Stomach smooth muscle (tissue), 2 donors: ENCODE results near the gene SEC23IP.
"Not testable (repeated sequence)": the region's sequence is repeated elsewhere in the genome, so short reads cannot be mapped to it uniquely, and the experiment has no call there.

Experiments
- H3K27ac ChIP-seq: one replicate; pipeline ENCODE4 v1.7.0; 2013; ENCODE audit warnings: mild to moderate bottlenecking, low read length, inconsistent platforms
- H3K27me3 ChIP-seq, 2 donors: one replicate each; pipeline ENCODE4 v1.7.0; 2013; ENCODE audit warnings: low read length in 2 of 2; ENCODE audit not compliant: insufficient read depth in 2 of 2, control insufficient read depth in 1 of 2
- H3K36me3 ChIP-seq, 2 donors: one replicate each; pipeline ENCODE4 v1.7.0; 2013; ENCODE audit warnings: low read length in 2 of 2; ENCODE audit not compliant: control insufficient read depth in 2 of 2, insufficient read depth in 2 of 2
- H3K4me1 ChIP-seq: one replicate; pipeline ENCODE4 v1.7.0; 2013; ENCODE audit warnings: low read length; ENCODE audit not compliant: control insufficient read depth, insufficient read depth
- H3K4me3 ChIP-seq, 2 donors: one replicate each; pipeline ENCODE4 v1.7.0; 2013; ENCODE audit warnings: low read length in 2 of 2
- H3K9ac ChIP-seq, 2 donors: one replicate each; pipeline ENCODE4 v1.7.0; 2013; ENCODE audit warnings: low read length in 2 of 2, mild to moderate bottlenecking in 1 of 2
- H3K9me3 ChIP-seq, 2 donors: one replicate each; pipeline ENCODE4 v1.7.0; 2013; ENCODE audit warnings: low read length in 2 of 2; ENCODE audit not compliant: control insufficient read depth in 2 of 2
- donor health status: healthy.
- donor health status: Pancreatic carcinoma.

The SEC23IP gene

DNA sequence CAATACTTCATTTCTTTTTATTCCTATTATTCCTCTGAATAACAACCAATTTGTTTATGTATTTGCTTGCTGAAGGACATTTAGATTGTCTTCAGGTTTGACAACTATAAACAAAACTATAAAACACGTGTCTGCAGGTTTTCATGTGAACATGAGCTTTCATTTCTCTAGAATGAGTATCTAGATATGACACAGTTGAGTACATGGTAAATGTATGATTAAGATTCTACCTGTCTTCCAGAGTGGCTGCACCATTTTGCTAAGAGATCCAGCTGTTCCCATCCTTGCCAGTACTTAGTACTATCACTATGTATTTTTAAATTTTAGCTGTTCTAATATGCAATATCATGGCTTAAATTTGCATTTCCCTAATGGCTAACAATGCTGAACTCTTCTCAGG, 30.0 kb upstream of the SEC23IP start:
- Histone ChIP-seq H3K36me3 (no peaks in the 10 kb centered on the region), H3K27ac (no peak overlapping the region)

DNA sequence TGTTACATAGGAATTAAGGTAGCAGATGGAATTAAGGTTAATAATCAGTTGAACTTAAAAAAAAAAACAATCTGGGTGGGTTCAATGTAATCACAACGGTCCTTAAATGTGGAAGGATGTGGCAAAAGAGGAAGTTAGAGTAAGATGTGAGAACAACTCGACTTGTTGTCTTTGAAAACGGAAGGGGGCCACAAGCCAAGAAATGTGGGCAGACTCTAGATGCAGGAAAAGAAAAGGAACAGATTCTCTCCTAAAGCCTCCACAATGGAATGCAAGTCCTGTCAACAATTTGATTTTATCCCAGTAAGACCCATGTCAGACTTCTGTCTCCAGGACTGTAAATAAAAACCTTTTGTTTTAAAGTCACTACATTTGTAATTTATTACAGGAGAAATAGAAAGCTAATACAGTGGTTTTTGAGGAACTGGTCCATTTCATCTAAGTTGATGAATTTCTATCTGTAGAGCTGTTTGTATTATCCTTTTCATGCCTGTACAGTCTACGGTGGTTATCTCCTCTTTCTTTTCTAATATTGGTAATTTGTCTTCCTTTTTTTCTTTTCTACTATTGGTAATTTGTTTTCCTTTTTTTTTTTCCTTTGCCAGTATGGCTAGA, 28.5 kb upstream of the SEC23IP start:
- Histone ChIP-seq H3K4me3 (no peak overlapping the region), H3K27ac (no peak overlapping the region), H3K36me3 (no peaks in the 10 kb centered on the region), H3K9ac (no peak overlapping the region), H3K27me3 (no peaks in the 10 kb centered on the region), H3K4me1 (no peaks in the 10 kb centered on the region), H3K9me3 (no peaks in the 10 kb centered on the region)

More for the DNA sequence above, 30.0 kb upstream of the SEC23IP start:
- Histone ChIP-seq H3K4me3 (no peak overlapping the region), H3K27me3 (no peaks in the 10 kb centered on the region), H3K9me3 (no peaks in the 10 kb centered on the region), H3K9ac (no peak overlapping the region), H3K4me1 (no peaks in the 10 kb centered on the region)

DNA sequence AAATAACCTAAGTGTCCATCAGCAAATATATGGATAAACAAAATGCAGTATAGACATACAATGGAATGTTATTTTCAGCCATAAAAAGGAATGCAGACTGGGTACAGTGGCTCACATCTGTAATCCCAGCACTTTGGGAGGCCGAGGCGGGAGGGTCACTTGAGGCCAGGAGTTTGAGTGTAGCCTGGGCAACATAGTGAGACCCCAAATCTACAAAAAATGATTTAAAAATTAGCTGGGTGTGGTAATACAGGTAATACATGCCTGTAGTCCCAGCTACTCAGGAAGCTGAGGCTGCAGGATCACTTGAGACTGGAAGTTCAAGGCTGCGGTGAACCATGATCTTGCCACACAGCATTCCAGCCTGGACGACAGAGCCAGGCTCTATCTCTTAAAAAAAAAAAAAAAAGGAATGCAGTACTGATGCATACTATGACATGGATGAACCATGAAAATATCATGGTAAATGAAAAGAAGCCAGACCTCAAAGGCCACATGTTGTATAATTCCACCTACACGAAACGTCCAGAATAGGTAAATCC, 26.8 kb upstream of the SEC23IP start:
- no peak overlapping the region for H3K9ac ChIP-seq
- no peak overlapping the region for H3K4me3 ChIP-seq
- no peaks in the 10 kb centered on the region for H3K4me1 ChIP-seq
- no peaks in the 10 kb centered on the region for H3K9me3 ChIP-seq
- no peaks in the 10 kb centered on the region for H3K27me3 ChIP-seq
- no peaks in the 10 kb centered on the region for H3K36me3 ChIP-seq
- H3K27ac ChIP-seq: no peak overlapping the region

DNA sequence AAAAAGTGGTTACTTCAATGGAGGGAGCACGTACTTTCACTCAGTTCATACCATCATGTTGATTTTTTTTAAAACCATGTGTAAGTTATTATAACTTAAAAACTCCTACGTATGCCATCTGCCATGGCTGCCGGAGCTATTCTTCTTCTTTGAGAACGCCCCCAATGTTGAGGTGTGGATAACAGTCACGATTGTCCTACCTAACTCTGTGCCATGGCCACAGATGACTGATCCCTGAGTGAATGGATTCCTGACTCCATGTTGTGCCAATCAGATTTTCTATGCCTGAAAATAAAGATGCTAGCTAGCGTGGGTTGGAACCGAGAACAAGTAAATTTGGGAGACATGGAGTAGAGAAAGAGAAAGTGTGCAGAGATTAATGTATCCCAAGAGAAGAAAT, 25.2 kb upstream of the SEC23IP start:
- Histone ChIP-seq H3K9ac (no peak overlapping the region), H3K9me3 (no peaks in the 10 kb centered on the region), H3K4me1 (peaks cover 8% of the 10 kb centered on the region), H3K36me3 (no peaks in the 10 kb centered on the region), H3K27me3 (no peaks in the 10 kb centered on the region), H3K4me3 (no peak overlapping the region), H3K27ac (no peak overlapping the region)

DNA sequence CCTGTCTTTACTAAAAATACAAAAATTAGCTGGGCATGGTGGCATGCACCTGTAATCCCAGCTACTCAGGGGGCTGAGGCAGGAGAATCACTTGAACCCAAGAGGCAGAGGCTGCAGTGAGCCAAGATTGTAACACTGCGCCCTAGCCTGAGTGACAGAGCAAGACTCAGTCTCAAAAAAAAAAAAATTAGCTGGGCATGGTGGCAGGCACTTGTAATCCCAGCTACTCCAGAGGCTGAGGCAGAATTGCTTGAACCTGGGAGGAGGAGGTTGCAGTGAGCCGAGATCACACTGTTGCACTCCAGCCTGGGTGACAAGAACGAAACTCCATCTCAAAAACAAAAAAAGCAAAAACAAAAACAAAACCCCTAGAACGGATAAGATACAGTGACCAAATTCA, 23.1 kb upstream of the SEC23IP start:
- H3K27ac ChIP-seq, H3K9me3 ChIP-seq, H3K27me3 ChIP-seq, H3K4me1 ChIP-seq, H3K36me3 ChIP-seq, H3K4me3 ChIP-seq, H3K9ac ChIP-seq: not testable (repeated sequence)

DNA sequence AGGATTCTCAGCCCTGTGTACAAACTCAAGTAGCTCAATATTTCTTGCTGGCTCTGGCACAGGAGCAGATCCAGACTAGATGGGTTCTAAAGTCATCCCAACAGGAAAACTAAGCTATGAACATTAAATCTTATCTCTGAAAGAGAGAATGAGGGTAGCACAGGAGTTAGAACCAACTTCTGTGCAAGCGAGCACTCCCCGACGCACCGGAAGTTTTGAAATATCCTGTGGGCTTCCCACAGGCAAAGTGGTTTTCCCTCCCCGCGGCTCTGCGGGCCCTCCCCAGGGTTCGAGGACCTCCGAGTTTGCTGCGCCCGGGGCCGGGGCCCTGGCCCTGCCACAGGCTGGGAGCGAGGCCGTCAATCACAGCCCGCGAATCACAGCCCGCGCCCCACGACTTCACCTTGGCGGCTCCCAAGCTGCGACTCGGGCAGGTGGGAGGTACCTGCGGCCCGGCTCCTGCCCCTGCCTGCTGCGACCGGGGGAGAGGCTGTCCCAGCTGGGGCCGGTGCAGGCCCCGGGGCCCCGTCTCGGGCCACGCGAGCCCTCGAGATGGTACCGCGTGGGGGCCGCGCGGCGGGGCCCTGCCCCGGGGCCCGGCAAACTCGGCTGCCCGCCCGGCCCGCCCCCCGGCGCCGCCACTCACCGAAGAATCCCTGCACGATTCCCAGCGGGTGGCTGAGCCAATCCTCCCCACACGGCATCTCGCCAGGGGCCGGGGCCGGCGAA, 20.5 kb upstream of the SEC23IP start:
- Histone ChIP-seq H3K4me1 (peaks cover 8% of the 10 kb centered on the region), H3K9me3 (no peaks in the 10 kb centered on the region), H3K9ac (peak overlapping the region; percentile 72 to 84), H3K27ac (no peak overlapping the region), H3K4me3 (peak overlapping the region; percentile 45 to 88), H3K36me3 (no peaks in the 10 kb centered on the region), H3K27me3 (no peaks in the 10 kb centered on the region)

DNA sequence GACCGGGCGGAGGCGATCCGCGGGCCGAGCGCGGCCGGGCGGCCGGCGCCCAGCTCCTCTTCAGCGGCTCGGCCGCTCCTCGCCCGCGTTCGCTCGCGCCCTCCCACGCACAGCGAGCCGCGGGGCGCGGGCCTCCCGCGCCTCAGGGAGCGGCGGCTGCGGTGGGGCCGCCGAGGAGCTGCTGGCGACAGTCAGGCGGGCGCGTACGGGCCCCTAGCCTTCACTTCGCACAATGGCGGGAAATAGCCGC, 20.0 kb upstream of the SEC23IP start, which contains the start of gene MCMBP:
MCMBP (minus strand) TSS at position 234 of the 250 bp plus-strand sequence. CDS start 259 bp downstream, outside the sequence.
- Histone ChIP-seq H3K27ac (peak within 1 kb of the TSS; percentile 88), H3K9me3 (no peaks in the 10 kb centered on the region), H3K27me3 (no peaks in the 10 kb centered on the region), H3K4me1 (peaks cover 8% of the 10 kb centered on the region), H3K4me3 (peak within 1 kb of the TSS; percentile 45 to 88), H3K36me3 (no peaks in the 10 kb centered on the region), H3K9ac (peak within 1 kb of the TSS; percentile 82 to 84)

DNA sequence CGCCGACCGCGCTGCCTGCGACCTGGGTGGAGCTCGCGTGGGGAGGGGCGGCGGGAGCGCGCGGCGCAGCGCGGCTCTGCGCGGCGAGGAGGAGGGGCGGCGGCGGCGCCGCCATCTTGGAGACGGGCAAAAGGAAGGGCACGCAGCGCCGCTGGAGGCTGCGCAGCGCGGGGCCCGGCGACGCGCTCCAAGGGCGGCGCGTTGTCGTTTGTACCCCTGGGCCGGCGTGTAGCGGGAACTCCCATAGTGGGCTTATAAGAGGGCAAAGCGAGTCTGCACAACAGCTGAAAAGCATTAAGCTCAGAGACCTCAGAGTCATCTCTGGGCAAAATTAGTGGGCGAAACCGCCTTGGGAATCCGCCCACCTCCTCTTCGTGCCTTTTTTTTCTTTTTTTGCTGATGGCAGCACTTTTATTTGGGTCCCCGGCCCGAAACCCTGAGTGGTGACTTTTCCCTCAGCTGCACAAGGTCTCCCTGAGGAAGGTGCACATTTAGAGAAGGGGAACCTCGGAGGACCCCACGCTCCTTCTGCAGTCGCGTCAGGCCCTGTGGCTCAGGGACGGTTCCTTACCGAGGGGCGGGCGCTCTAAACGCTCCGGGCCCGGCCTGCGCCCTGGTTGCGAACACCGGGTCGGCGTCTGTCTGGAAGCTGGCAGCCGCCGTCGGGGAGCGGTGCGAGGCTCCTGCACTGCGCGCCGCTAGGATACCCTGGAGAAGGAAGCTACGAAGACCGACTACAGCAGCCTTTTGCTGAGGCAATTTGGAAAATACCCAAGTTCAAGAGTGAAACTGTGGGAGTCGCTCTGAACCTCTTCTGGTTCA, 19.5 kb upstream of the SEC23IP start:
- peak overlapping the region; percentile 82 to 84 for H3K9ac ChIP-seq
- H3K27me3 ChIP-seq: no peaks in the 10 kb centered on the region
- peak overlapping the region; percentile 88 for H3K27ac ChIP-seq
- no peaks in the 10 kb centered on the region for H3K9me3 ChIP-seq
- H3K4me1 ChIP-seq: peaks cover 8% of the 10 kb centered on the region
- peak overlapping the region; percentile 45 to 88 for H3K4me3 ChIP-seq
- H3K36me3 ChIP-seq: no peaks in the 10 kb centered on the region

DNA sequence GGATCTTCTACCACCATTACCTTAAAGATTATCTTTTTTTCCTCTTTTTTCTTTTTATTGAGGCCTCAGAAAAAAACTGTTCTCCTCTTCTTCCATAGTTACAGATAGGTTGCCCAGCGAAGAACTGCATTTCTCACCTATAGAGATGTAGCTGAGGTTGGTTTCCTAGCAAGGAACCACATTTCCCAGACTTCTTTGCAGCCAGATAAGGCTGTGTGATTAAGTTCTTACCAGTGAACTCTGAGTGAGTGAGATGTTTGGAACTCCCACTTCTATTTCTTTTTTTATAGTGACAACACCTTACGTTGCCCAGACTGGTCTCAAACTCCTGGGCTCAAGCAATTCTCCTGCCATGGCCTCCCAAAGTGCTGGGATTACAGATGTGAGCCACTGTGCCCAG, 14.0 kb upstream of the SEC23IP start:
- Histone ChIP-seq H3K4me3 (no peak overlapping the region), H3K9me3 (no peaks in the 10 kb centered on the region), H3K4me1 (no peaks in the 10 kb centered on the region), H3K9ac (no peak overlapping the region), H3K27ac (no peak overlapping the region), H3K27me3 (no peaks in the 10 kb centered on the region), H3K36me3 (no peaks in the 10 kb centered on the region)

DNA sequence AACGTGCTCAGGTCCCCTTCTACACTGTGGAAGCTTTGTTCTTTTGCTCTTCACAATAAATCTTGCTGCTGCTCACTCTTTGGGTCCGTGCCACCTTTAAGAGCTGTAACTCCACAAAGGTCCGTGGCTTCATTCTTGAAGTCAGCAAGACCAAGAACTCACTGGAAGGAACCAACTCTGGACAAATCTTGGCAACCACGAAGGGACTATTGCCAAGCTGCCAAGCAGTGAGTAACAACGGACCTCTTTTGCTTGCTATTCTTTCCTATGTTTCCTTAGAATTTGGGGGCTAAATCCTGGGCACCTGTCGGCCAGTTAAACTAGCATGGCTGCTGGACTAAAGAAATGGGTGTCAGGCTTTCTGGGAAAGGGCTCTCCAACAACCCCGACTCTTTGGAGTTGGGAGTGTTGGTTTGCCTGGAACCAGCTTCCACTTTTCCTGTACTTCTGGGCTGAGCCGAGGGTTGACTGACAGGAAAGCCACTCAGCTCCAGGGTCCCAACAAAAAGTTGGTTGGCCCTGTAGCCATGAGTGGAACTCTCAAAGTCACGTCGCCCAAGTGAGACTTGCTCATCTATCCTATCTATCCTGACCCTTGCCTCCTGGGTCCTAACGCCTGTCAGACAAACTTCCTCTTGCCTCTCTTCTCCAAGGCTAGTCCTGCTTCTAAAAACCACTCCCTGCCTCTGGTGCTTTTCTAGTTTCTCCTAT, 8.5 kb upstream of the SEC23IP start:
- not testable (repeated sequence) for H3K4me1 ChIP-seq, H3K27ac ChIP-seq, H3K27me3 ChIP-seq, H3K4me3 ChIP-seq, H3K9ac ChIP-seq, H3K9me3 ChIP-seq, H3K36me3 ChIP-seq
